ENCODE data around the gene FAH.

The FAH gene

GRCh38 chr15:80175436-80175835, 22.6 kb downstream of the FAH start:
- Histone ChIP-seq H3K27me3 (ENCODE audit: control insufficient read depth, low read length) (no peaks in the 10 kb centered on the region), H3K9me3 (ENCODE audit: control insufficient read depth, insufficient read depth, low read length) (no peaks in the 10 kb centered on the region), H4K20me1 (ENCODE audit: control insufficient read depth, insufficient read depth, low read depth, low read length) (no peaks in the 10 kb centered on the region), H3F3A (ENCODE audit: control insufficient read depth, insufficient read depth) (no peaks in the 10 kb centered on the region), H3K4me1 (ENCODE audit: control insufficient read depth, low read length) (no peaks in the 10 kb centered on the region), H3K27ac (ENCODE audit: low read depth, low read length) (no peak overlapping the region), H3K4me2 (ENCODE audit: low read length) (no peak overlapping the region), H3K36me3 (ENCODE audit: control insufficient read depth, low read length) (no peaks in the 10 kb centered on the region), H3K79me2 (ENCODE audit: control insufficient read depth, low read length) (no peaks in the 10 kb centered on the region), H3K9me2 (replicated peaks; ENCODE audit: control insufficient read depth, low read length) (no peaks in the 10 kb centered on the region), H3K4me3 (ENCODE audit: low read length) (no peak overlapping the region)
- TF ChIP-seq EZH2phosphoT487 (IDR thresholded peaks at IDR 0.05; ENCODE audit: borderline replicate concordance, low read length) (no peak), CTCF (IDR thresholded peaks at IDR 0.05; ENCODE audit: low read depth, low read length, poor library complexity, severe bottlenecking) (no peak)

GRCh38 chr15:80176443-80176842, 23.6 kb downstream of the FAH start:
- Histone ChIP-seq H3K4me3 (ENCODE audit: low read length) (no peak overlapping the region), H3K9me2 (replicated peaks; ENCODE audit: control insufficient read depth, low read length) (no peaks in the 10 kb centered on the region), H3K4me2 (ENCODE audit: low read length) (no peak overlapping the region), H4K20me1 (ENCODE audit: control insufficient read depth, insufficient read depth, low read depth, low read length) (no peaks in the 10 kb centered on the region), H3F3A (ENCODE audit: control insufficient read depth, insufficient read depth) (no peaks in the 10 kb centered on the region), H3K4me1 (ENCODE audit: control insufficient read depth, low read length) (no peaks in the 10 kb centered on the region), H3K79me2 (ENCODE audit: control insufficient read depth, low read length) (no peaks in the 10 kb centered on the region), H3K27ac (ENCODE audit: low read depth, low read length) (no peak overlapping the region), H3K27me3 (ENCODE audit: control insufficient read depth, low read length) (no peaks in the 10 kb centered on the region), H3K9me3 (ENCODE audit: control insufficient read depth, insufficient read depth, low read length) (no peaks in the 10 kb centered on the region), H3K36me3 (ENCODE audit: control insufficient read depth, low read length) (no peaks in the 10 kb centered on the region)
- TF ChIP-seq CTCF (IDR thresholded peaks at IDR 0.05; ENCODE audit: low read depth, low read length, poor library complexity, severe bottlenecking) (no peak), EZH2phosphoT487 (IDR thresholded peaks at IDR 0.05; ENCODE audit: borderline replicate concordance, low read length) (no peak)

GRCh38 chr15:80177156-80177555, 24.4 kb downstream of the FAH start:
- Histone ChIP-seq H3K9me2 (replicated peaks; ENCODE audit: control insufficient read depth, low read length) (no peaks in the 10 kb centered on the region), H3K79me2 (ENCODE audit: control insufficient read depth, low read length) (no peaks in the 10 kb centered on the region), H3K4me3 (ENCODE audit: low read length) (no peak overlapping the region), H3K27me3 (ENCODE audit: control insufficient read depth, low read length) (no peaks in the 10 kb centered on the region), H3K9me3 (ENCODE audit: control insufficient read depth, insufficient read depth, low read length) (no peaks in the 10 kb centered on the region), H3K4me1 (ENCODE audit: control insufficient read depth, low read length) (no peaks in the 10 kb centered on the region), H3K27ac (ENCODE audit: low read depth, low read length) (no peak overlapping the region), H3F3A (ENCODE audit: control insufficient read depth, insufficient read depth) (no peaks in the 10 kb centered on the region), H3K4me2 (ENCODE audit: low read length) (no peak overlapping the region), H4K20me1 (ENCODE audit: control insufficient read depth, insufficient read depth, low read depth, low read length) (no peaks in the 10 kb centered on the region), H3K36me3 (ENCODE audit: control insufficient read depth, low read length) (no peaks in the 10 kb centered on the region)
- TF ChIP-seq EZH2phosphoT487 (IDR thresholded peaks at IDR 0.05; ENCODE audit: borderline replicate concordance, low read length) (no peak), CTCF (IDR thresholded peaks at IDR 0.05; ENCODE audit: low read depth, low read length, poor library complexity, severe bottlenecking) (no peak)

All from DOHH2 (cell line).